Smooth muscle cell (in vitro differentiated cells): ENCODE measurements around the gene RBM20. TPM values are rescaled to one million over a fixed set of nuclear protein-coding genes. Genes with fewer than 3 reads are reported as not detected.

Experiments used
- DNase-seq: peaks from one replicate; lab custom pipeline; 2025; ENCODE audit not compliant: unreplicated experiment; lab: John Stamatoyannopoulos, UW
- H2AFZ ChIP-seq: fragments of 200-600 bp; sonication (generic); 2 replicates; pipeline ENCODE4 v1.6.0; 2016; ENCODE audit warnings: antibody characterized with exemption, low read depth, mild to moderate bottlenecking
- H3F3A ChIP-seq: fragments of 200-600 bp; sonication (generic); 2 replicates; pipeline ENCODE4 v1.6.0; 2017; ENCODE audit warnings: antibody characterized with exemption, low read depth
- H3K27ac ChIP-seq: fragments of 200-600 bp; sonication (generic); 2 replicates; pipeline ENCODE4 v1.5.1; 2016; ENCODE audit warnings: low read depth, mild to moderate bottlenecking
- H3K27me3 ChIP-seq: fragments of 200-600 bp; sonication (generic); 2 replicates; pipeline ENCODE4 v1.6.1; 2016; ENCODE audit warnings: low read depth, mild to moderate bottlenecking
- H3K36me3 ChIP-seq: fragments of 200-600 bp; sonication (generic); 2 replicates; pipeline ENCODE4 v1.5.1; 2016; ENCODE audit warnings: low read depth
- H3K4me1 ChIP-seq: fragments of 200-600 bp; sonication (generic); 2 replicates; pipeline ENCODE4 v1.5.1; 2016; ENCODE audit warnings: low read depth
- H3K4me2 ChIP-seq: fragments of 200-600 bp; sonication (generic); 2 replicates; pipeline ENCODE4 v1.6.0; 2016; ENCODE audit warnings: mild to moderate bottlenecking
- H3K4me3 ChIP-seq: fragments of 200-600 bp; sonication (generic); 2 replicates; pipeline ENCODE4 v1.5.1; 2016; ENCODE audit warnings: mild to moderate bottlenecking
- H3K79me2 ChIP-seq: fragments of 200-600 bp; sonication (generic); 2 replicates; pipeline ENCODE4 v1.6.0; 2016; ENCODE audit warnings: low read depth, mild to moderate bottlenecking
- H3K9ac ChIP-seq: fragments of 200-600 bp; sonication (generic); 2 replicates; pipeline ENCODE4 v1.6.0; 2016; ENCODE audit warnings: low read depth
- H3K9me3 ChIP-seq: fragments of 200-600 bp; sonication (generic); replicated peaks from 2 replicates; pipeline ENCODE4 v1.5.1; 2016; ENCODE audit warnings: low read depth
- H4K20me1 ChIP-seq: fragments of 200-600 bp; sonication (generic); 2 replicates; pipeline ENCODE4 v1.6.0; 2016; ENCODE audit warnings: low read depth
- CTCF ChIP-seq: fragments of 200-600 bp; sonication (generic); IDR thresholded peaks from 2 replicates; pipeline ENCODE4 v1.5.1; 2017; ENCODE audit warnings: borderline replicate concordance, mild to moderate bottlenecking, antibody characterized with exemption; ENCODE audit not compliant: insufficient read depth, poor library complexity, severe bottlenecking
- WGBS: methylation state at CpG from one replicate; pipeline ENCODE4 v1.1.7; 2016; ENCODE audit warnings: low lambda C conversion rate; 5-methylcytosine and 5-hydroxymethylcytosine counted together
- polyA plus RNA-seq: library from polyadenylated mRNA; unstranded; fragments of >200 nt; fragmentation: Nextera tagmentation; extraction: Ambion mirVana; gene quantifications from 2 replicates; pipeline ENCODE4 v1.2.1, GENCODE V29; 2016
- total RNA-seq: library from RNA; depleted of rRNA; stranded (reverse); fragments of >200 nt; gene quantifications from 2 replicates; pipeline ENCODE4 v1.2.3, GENCODE V29; 2014

RBM20 gene
- total and polyA plus RNA-seq, 2 experiments from 2014 or later: 0.09 TPM

- Histone ChIP-seq H3K79me2 (no peaks in the 10 kb centered on the region), H3K27ac (no peak overlapping the region), H3K27me3 (no peaks in the 10 kb centered on the region), H3K36me3 (no peaks in the 10 kb centered on the region), H2AFZ (no peak overlapping the region), H3K9me3 (no peaks in the 10 kb centered on the region), H3F3A (no peaks in the 10 kb centered on the region), H4K20me1 (no peaks in the 10 kb centered on the region), H3K4me3 (no peak overlapping the region), H3K4me1 (no peaks in the 10 kb centered on the region), H3K9ac (no peak overlapping the region), H3K4me2 (peak overlapping the region; percentile 5)
- 93% methylated on average over 6 of the region's 6 CpGs for WGBS
- TF ChIP-seq CTCF: no peak
- DNase-seq: no peak
Measured at GRCh38 chr10:110687400-110687799, 43.3 kb downstream of the RBM20 start.

- Histone ChIP-seq H3K36me3 (no peaks in the 10 kb centered on the region), H2AFZ (no peak overlapping the region), H3K27ac (no peak overlapping the region), H3K79me2 (no peaks in the 10 kb centered on the region), H3K9ac (no peak overlapping the region), H3K4me3 (no peak overlapping the region), H3K27me3 (no peaks in the 10 kb centered on the region), H4K20me1 (no peaks in the 10 kb centered on the region), H3F3A (no peaks in the 10 kb centered on the region), H3K4me2 (no peak overlapping the region), H3K4me1 (no peaks in the 10 kb centered on the region), H3K9me3 (no peaks in the 10 kb centered on the region)
- no peak for DNase-seq
- 95% methylated on average over 2 of the region's 2 CpGs for WGBS
- no peak for TF ChIP-seq CTCF
Measured at GRCh38 chr10:110691139-110691538, 47.0 kb downstream of the RBM20 start.

- Histone ChIP-seq H3K9me3 (no peaks in the 10 kb centered on the region), H4K20me1 (no peaks in the 10 kb centered on the region), H3K79me2 (no peaks in the 10 kb centered on the region), H3K27ac (no peak overlapping the region), H2AFZ (no peak overlapping the region), H3K9ac (no peak overlapping the region), H3K4me3 (no peak overlapping the region), H3K27me3 (no peaks in the 10 kb centered on the region), H3K36me3 (no peaks in the 10 kb centered on the region), H3K4me1 (no peaks in the 10 kb centered on the region), H3K4me2 (no peak overlapping the region), H3F3A (no peaks in the 10 kb centered on the region)
- 92% methylated on average over 1 of the region's 1 CpG for WGBS
- no peak for DNase-seq
- no peak for TF ChIP-seq CTCF
Measured at GRCh38 chr10:110694263-110694662, 50.1 kb downstream of the RBM20 start.

- Histone ChIP-seq H3K27me3 (no peaks in the 10 kb centered on the region), H3K4me3 (no peak overlapping the region), H3K79me2 (no peaks in the 10 kb centered on the region)
Measured at GRCh38 chr10:110694820-110695538, 50.8 kb downstream of the RBM20 start.

More at GRCh38 chr10:110694820-110695538, 50.8 kb downstream of the RBM20 start:
- Histone ChIP-seq H3K4me1 (no peaks in the 10 kb centered on the region), H3K9me3 (no peaks in the 10 kb centered on the region), H3K36me3 (no peaks in the 10 kb centered on the region), H3K27ac (no peak overlapping the region), H3K9ac (no peak overlapping the region), H3K4me2 (no peak overlapping the region), H2AFZ (no peak overlapping the region), H3F3A (no peaks in the 10 kb centered on the region), H4K20me1 (no peaks in the 10 kb centered on the region)
- TF ChIP-seq CTCF: no peak
- 96% methylated on average over 5 of the region's 5 CpGs for WGBS
- no peak for DNase-seq
